K562 (cell line): ENCODE data around the gene CCDC88C. TPM values are rescaled to one million over a fixed set of nuclear protein-coding genes. Genes with fewer than 3 reads are reported as not detected.

ENCODE experiments used
- ATAC-seq: fragments of 200-7000 bp; cut with Tn5 transposase; 3 replicates; pipeline ENCODE4 v1.9.1; 2020; ENCODE audit warnings: moderate library complexity
- BruUV-seq: library from RNA; stranded (reverse); fragments of 400-500 nt; replicated peaks from 2 replicates; lab custom pipeline; 2021; lab: Mats Ljungman, UMichigan
- CTCF ChIA-PET: fragments of 300-600 bp; formaldehyde crosslinking; extraction: SDS; loops from one replicate; lab custom pipeline; 2021; ENCODE audit warnings: low intra/inter-chr PET ratio; lab: Yijun Ruan, JAX
- POLR2A ChIA-PET: fragments of 300-600, 350-650 bp; sonication (Branson Sonifier 250); formaldehyde crosslinking; extraction: SDS; loops from one replicate; lab custom pipeline; 2021; ENCODE audit warnings: antibody characterized with exemption, inconsistent platforms; lab: Yijun Ruan, JAX
- DNase-seq, 4 experiments: peaks; one replicate each; pipeline versions ENCODE4 v3.0.0 to v3.0.0-alpha.2; 2011 to 2018; ENCODE audit warnings: low spot score in 3 of 4, mixed read lengths in 3 of 4; ENCODE audit errors: extremely low read depth in 1 of 4
- FAIRE-seq: peaks from 2 replicates; lab custom pipeline; 2011; peaks lifted over from hg19 to GRCh38; lab: Jason Lieb, UNC
- H2AFZ ChIP-seq: 2 replicates; pipeline ENCODE4 v1.6.0; 2011; ENCODE audit warnings: low read depth, low read length, control low read depth, inconsistent platforms
- H3K27ac ChIP-seq: fragments of 200-600 bp; 3 replicates; pipeline ENCODE4 v1.8.0; 2011; ENCODE audit warnings: low read depth, mild to moderate bottlenecking, control low read depth, inconsistent platforms, low read length, moderate library complexity, mixed read lengths; ENCODE audit errors: extremely low read depth
- H3K27me3 ChIP-seq, 2 experiments: fragments of 300-600 bp in 1 of 2; 2 replicates in 1 of 2; 3 replicates in 1 of 2; pipeline versions ENCODE4 v1.6.0 to v1.8.0; 2011; ENCODE audit warnings: inconsistent platforms in 2 of 2, low read length in 2 of 2, mild to moderate bottlenecking in 1 of 2, mixed read lengths in 1 of 2, moderate library complexity in 1 of 2; ENCODE audit not compliant: control insufficient read depth in 2 of 2, insufficient read depth in 2 of 2
- H3K36me3 ChIP-seq: fragments of 300-600 bp; 3 replicates; pipeline ENCODE4 v1.8.0; 2011; ENCODE audit warnings: mild to moderate bottlenecking, low read length, inconsistent platforms; ENCODE audit not compliant: control insufficient read depth, insufficient read depth
- H3K4me1 ChIP-seq, 2 experiments: fragments of 200-600 bp in 1 of 2; replicated peaks in 1 of 2; 2 replicates in 1 of 2; 3 replicates in 1 of 2; pipeline versions ENCODE4 v1.5.1 to v1.8.0; 2011; ENCODE audit warnings: inconsistent platforms in 2 of 2, low read length in 2 of 2, mild to moderate bottlenecking in 1 of 2, mixed read lengths in 1 of 2, moderate library complexity in 1 of 2; ENCODE audit not compliant: control insufficient read depth in 2 of 2, insufficient read depth in 2 of 2
- H3K4me2 ChIP-seq: 2 replicates; pipeline ENCODE4 v1.6.1; 2011; ENCODE audit warnings: low read length, control low read depth, inconsistent platforms, mixed read lengths; ENCODE audit not compliant: insufficient read depth
- H3K4me3 ChIP-seq: fragments of 200-600 bp; sonication (generic), shearing (Covaris generic); 2 replicates; pipeline ENCODE4 v1.5.1; 2016; ENCODE audit warnings: control low read depth, inconsistent platforms
- H3K79me2 ChIP-seq: fragments of 200-600 bp; 3 replicates; pipeline ENCODE4 v1.8.0; 2011; ENCODE audit warnings: low read length, inconsistent platforms; ENCODE audit not compliant: control insufficient read depth, insufficient read depth
- H3K9ac ChIP-seq, 2 experiments: 2 replicates each; pipeline versions ENCODE4 v1.6.0 to v1.6.1; 2011; ENCODE audit warnings: low read depth in 2 of 2, low read length in 2 of 2, control low read depth in 1 of 2, inconsistent platforms in 1 of 2, mild to moderate bottlenecking in 1 of 2, mixed read lengths in 1 of 2; ENCODE audit not compliant: insufficient read depth in 1 of 2
- H3K9me1 ChIP-seq: one replicate; pipeline ENCODE4 v1.6.0; 2011; ENCODE audit warnings: inconsistent platforms, mild to moderate bottlenecking, low read length, moderate library complexity; ENCODE audit not compliant: control insufficient read depth, insufficient read depth
- H3K9me3 ChIP-seq: replicated peaks from 2 replicates; pipeline ENCODE4 v1.5.1; 2011; ENCODE audit warnings: low read depth, low read length, inconsistent platforms; ENCODE audit not compliant: control insufficient read depth, insufficient read depth
- H4K20me1 ChIP-seq: replicated peaks from 2 replicates; pipeline ENCODE4 v1.6.1; 2011; ENCODE audit warnings: low read length, inconsistent platforms, mixed read lengths; ENCODE audit not compliant: control insufficient read depth, insufficient read depth
- POLR2G ChIP-seq: fragments of 200-400 bp; formaldehyde crosslinking; IDR thresholded peaks from 2 replicates; pipeline ENCODE4 v1.6.1; 2017; ENCODE audit warnings: low read depth, mild to moderate bottlenecking, antibody characterized with exemption, low read length, moderate library complexity
- RERE ChIP-seq: sonication (generic); formaldehyde crosslinking; IDR thresholded peaks from 2 replicates; pipeline ENCODE4 v1.8.0; 2023; ENCODE audit warnings: missing genetic modification reagents, mild to moderate bottlenecking, borderline replicate concordance
- SETDB1 ChIP-seq: IDR thresholded peaks from one replicate; pipeline ENCODE4 v1.6.1; 2012; ENCODE audit warnings: low read length, control low read depth, inconsistent platforms
- ZNF121 ChIP-seq: sonication (generic); formaldehyde crosslinking; conservative IDR thresholded peaks from 2 replicates; pipeline ENCODE4 v1.8.0; 2022; ENCODE audit warnings: missing genetic modification reagents
- WGBS: fragments of 100-300 bp; shearing (Covaris generic); methylation state at CpG from one replicate; pipeline ENCODE4 v1.1.6; 2016; ENCODE audit warnings: low coverage, mixed read lengths; ENCODE audit not compliant: insufficient coverage; ENCODE audit errors: missing lambda C conversion rate; 5-methylcytosine and 5-hydroxymethylcytosine counted together
- in situ Hi-C: fragments of 300-500 bp; cut with MboI; formaldehyde crosslinking; loops from 4 replicates; pipeline ENCODE4 v1.15.0; 2018; ENCODE audit warnings: inconsistent platforms, mixed read lengths
- intact Hi-C: fragments of 100-400 bp; cut with micrococcal nuclease; formaldehyde crosslinking; loops from 2 replicates; pipeline ENCODE4 v1.14.2; 2022
- polyA plus RNA-seq, 8 experiments: library from polyadenylated mRNA; depleted of rRNA in 4 of 8; stranded (reverse) in 5 of 8; unstranded in 3 of 8; fragments of >200 nt; fragmentation: Nextera tagmentation in 2 of 8; fragmentation: Illumina TruSeq in 1 of 8; extraction: Ambion mirVana in 2 of 8; extraction: Trizol in 1 of 8; gene quantifications; 2 replicates each; pipeline versions ENCODE4 v1.2.1 to v1.2.3, GENCODE V29; 2011 to 2014; ENCODE audit warnings: inconsistent platforms in 1 of 8, missing spikeins in 1 of 8
- total RNA-seq, 7 experiments: library from RNA; depleted of rRNA in 6 of 7; stranded (reverse); fragments of >200 nt in 6 of 7; fragmentation: Illumina TruSeq in 2 of 7; extraction: Trizol in 2 of 7; gene quantifications; 2 replicates each; pipeline versions ENCODE4 v1.2.1 to v1.2.3, GENCODE V29; 2011 to 2021; ENCODE audit warnings: low replicate concordance in 1 of 7

CCDC88C gene
- total and polyA plus RNA-seq, 9 of the 15 experiments (the other 6 are each of a cell fraction or from before 2014, with no cell fraction given) = 0.62 to 22.5 (median 10.7) TPM

- no peak overlapping the region for H3K27ac ChIP-seq
- POLR2A ChIA-PET = no interaction called here
- H3K4me2 ChIP-seq = no peak overlapping the region
- peaks cover 32 to 33% of the 10 kb centered on the region in 2 experiments for H3K4me1 ChIP-seq
- intact Hi-C loops = no loop called here
- FAIRE-seq = no peak
- no peaks in the 10 kb centered on the region for H3K27me3 ChIP-seq
- ATAC-seq = no peak
- WGBS = 91% methylated on average over 5 of the region's 6 CpGs
- H3K9me1 ChIP-seq = no peaks in the 10 kb centered on the region
- H3K4me3 ChIP-seq = no peak overlapping the region
- no TSS peak for BruUV-seq
- H3K79me2 ChIP-seq = peaks cover 7% of the 10 kb centered on the region
- in situ Hi-C loops = no loop called here
- no peak overlapping the region for H2AFZ ChIP-seq
- TF ChIP-seq ZNF121 (CRISPR knock-in tag) = peak; percentile 27; the same call in 1 of the 2 replicates
- no peak for TF ChIP-seq SETDB1
- TF ChIP-seq, all 486 proteins: peak for 1
- Histone ChIP-seq H4K20me1 (no peaks in the 10 kb centered on the region), H3K36me3 (peaks cover 11% of the 10 kb centered on the region; the same call in 2 of the 3 replicates), H3K9me3 (no peaks in the 10 kb centered on the region), H3K9ac (no peak overlapping the region)
- DNase-seq = no peak
- CTCF ChIA-PET = no interaction called here
These were observed 147.4 kb downstream of the CCDC88C start for GRCh38 chr14:91270188-91270587.

- no peak for TF ChIP-seq RERE
- 0 out of 2 replicates have a peak, but pooled peaks have one; percentile 36 for TF ChIP-seq POLR2G
- TF ChIP-seq, all 486 proteins: peak for 1
- POLR2A ChIA-PET = interaction anchor here (1.5 kb wide), 1 partner anchor 12 kb away, joined by 3 read pairs; no protein-coding TSS in a partner anchor
- no peak for DNase-seq
- peak overlapping the region in 1 of 2 experiments; percentile 78; a peak in 2 of 4 replicates for H3K9ac ChIP-seq
- no peak for FAIRE-seq
- H3K4me2 ChIP-seq = no peak overlapping the region
- intact Hi-C loops (loop anchor here (5.0 kb wide), 1 partner anchor 67 kb away; no protein-coding TSS in a partner anchor), in situ Hi-C loops (no loop called here)
- BruUV-seq = no TSS peak
- 56% methylated on average over 3 of the region's 24 CpGs for WGBS
- ATAC-seq = no peak
- H4K20me1 ChIP-seq = no peaks in the 10 kb centered on the region
- H3K4me1 ChIP-seq = peaks cover 35 to 41% of the 10 kb centered on the region in 2 experiments
- no peaks in the 10 kb centered on the region for H3K27me3 ChIP-seq
- CTCF ChIA-PET = no interaction called here
- no peak overlapping the region for H2AFZ ChIP-seq
- no peak overlapping the region for H3K4me3 ChIP-seq
- no peaks in the 10 kb centered on the region for H3K9me3 ChIP-seq
- H3K27ac ChIP-seq = peak overlapping the region; percentile 49; the same call in 2 of the 3 replicates
- no peaks in the 10 kb centered on the region for H3K9me1 ChIP-seq
- peaks cover 11% of the 10 kb centered on the region; the same call in 1 of the 3 replicates for H3K36me3 ChIP-seq
- H3K79me2 ChIP-seq = peaks cover 15% of the 10 kb centered on the region
These were observed 148.3 kb downstream of the CCDC88C start for GRCh38 chr14:91269076-91269991.
